K562 (cell line): ENCODE measurements around the gene LRRC75A. TPM values are rescaled to one million over a fixed set of nuclear protein-coding genes. Genes with fewer than 3 reads are reported as not detected.

Experiments used
- ATAC-seq: fragments of 200-7000 bp; cut with Tn5 transposase; 3 replicates; pipeline ENCODE4 v1.9.1; 2020; ENCODE audit warnings: moderate library complexity
- BruUV-seq: library from RNA; stranded (reverse); fragments of 400-500 nt; replicated peaks from 2 replicates; lab custom pipeline; 2021; lab: Mats Ljungman, UMichigan
- CTCF ChIA-PET: fragments of 300-600 bp; formaldehyde crosslinking; extraction: SDS; loops from one replicate; lab custom pipeline; 2021; ENCODE audit warnings: low intra/inter-chr PET ratio; lab: Yijun Ruan, JAX
- POLR2A ChIA-PET: fragments of 300-600, 350-650 bp; sonication (Branson Sonifier 250); formaldehyde crosslinking; extraction: SDS; loops from one replicate; lab custom pipeline; 2021; ENCODE audit warnings: antibody characterized with exemption, inconsistent platforms; lab: Yijun Ruan, JAX
- DNase-seq, 4 experiments: peaks; one replicate each; pipeline versions ENCODE4 v3.0.0 to v3.0.0-alpha.2; 2011 to 2018; ENCODE audit warnings: low spot score in 3 of 4, mixed read lengths in 3 of 4; ENCODE audit errors: extremely low read depth in 1 of 4
- FAIRE-seq: peaks from 2 replicates; lab custom pipeline; 2011; peaks lifted over from hg19 to GRCh38; lab: Jason Lieb, UNC
- H2AFZ ChIP-seq: 2 replicates; pipeline ENCODE4 v1.6.0; 2011; ENCODE audit warnings: low read depth, low read length, control low read depth, inconsistent platforms
- H3K27ac ChIP-seq: fragments of 200-600 bp; 3 replicates; pipeline ENCODE4 v1.8.0; 2011; ENCODE audit warnings: low read depth, mild to moderate bottlenecking, control low read depth, inconsistent platforms, low read length, moderate library complexity, mixed read lengths; ENCODE audit errors: extremely low read depth
- H3K27me3 ChIP-seq, 2 experiments: fragments of 300-600 bp in 1 of 2; 2 replicates in 1 of 2; 3 replicates in 1 of 2; pipeline versions ENCODE4 v1.6.0 to v1.8.0; 2011; ENCODE audit warnings: inconsistent platforms in 2 of 2, low read length in 2 of 2, mild to moderate bottlenecking in 1 of 2, mixed read lengths in 1 of 2, moderate library complexity in 1 of 2; ENCODE audit not compliant: control insufficient read depth in 2 of 2, insufficient read depth in 2 of 2
- H3K36me3 ChIP-seq: fragments of 300-600 bp; 3 replicates; pipeline ENCODE4 v1.8.0; 2011; ENCODE audit warnings: mild to moderate bottlenecking, low read length, inconsistent platforms; ENCODE audit not compliant: control insufficient read depth, insufficient read depth
- H3K4me1 ChIP-seq, 2 experiments: fragments of 200-600 bp in 1 of 2; replicated peaks in 1 of 2; 2 replicates in 1 of 2; 3 replicates in 1 of 2; pipeline versions ENCODE4 v1.5.1 to v1.8.0; 2011; ENCODE audit warnings: inconsistent platforms in 2 of 2, low read length in 2 of 2, mild to moderate bottlenecking in 1 of 2, mixed read lengths in 1 of 2, moderate library complexity in 1 of 2; ENCODE audit not compliant: control insufficient read depth in 2 of 2, insufficient read depth in 2 of 2
- H3K4me2 ChIP-seq: 2 replicates; pipeline ENCODE4 v1.6.1; 2011; ENCODE audit warnings: low read length, control low read depth, inconsistent platforms, mixed read lengths; ENCODE audit not compliant: insufficient read depth
- H3K4me3 ChIP-seq: fragments of 200-600 bp; sonication (generic), shearing (Covaris generic); 2 replicates; pipeline ENCODE4 v1.5.1; 2016; ENCODE audit warnings: control low read depth, inconsistent platforms
- H3K79me2 ChIP-seq: fragments of 200-600 bp; 3 replicates; pipeline ENCODE4 v1.8.0; 2011; ENCODE audit warnings: low read length, inconsistent platforms; ENCODE audit not compliant: control insufficient read depth, insufficient read depth
- H3K9ac ChIP-seq, 2 experiments: 2 replicates each; pipeline versions ENCODE4 v1.6.0 to v1.6.1; 2011; ENCODE audit warnings: low read depth in 2 of 2, low read length in 2 of 2, control low read depth in 1 of 2, inconsistent platforms in 1 of 2, mild to moderate bottlenecking in 1 of 2, mixed read lengths in 1 of 2; ENCODE audit not compliant: insufficient read depth in 1 of 2
- H3K9me1 ChIP-seq: one replicate; pipeline ENCODE4 v1.6.0; 2011; ENCODE audit warnings: inconsistent platforms, mild to moderate bottlenecking, low read length, moderate library complexity; ENCODE audit not compliant: control insufficient read depth, insufficient read depth
- H3K9me3 ChIP-seq: replicated peaks from 2 replicates; pipeline ENCODE4 v1.5.1; 2011; ENCODE audit warnings: low read depth, low read length, inconsistent platforms; ENCODE audit not compliant: control insufficient read depth, insufficient read depth
- H4K20me1 ChIP-seq: replicated peaks from 2 replicates; pipeline ENCODE4 v1.6.1; 2011; ENCODE audit warnings: low read length, inconsistent platforms, mixed read lengths; ENCODE audit not compliant: control insufficient read depth, insufficient read depth
- CBFA2T2 ChIP-seq: fragments of 450-650 bp; conservative IDR thresholded peaks from 2 replicates; pipeline ENCODE4 v1.6.1; 2017; ENCODE audit warnings: mild to moderate bottlenecking
- FOSL1 ChIP-seq: fragments of 200-800 bp; sonication (Bioruptor generic); conservative IDR thresholded peaks from 2 replicates; pipeline ENCODE4 v1.6.1; 2016; ENCODE audit warnings: missing genetic modification characterization, missing compliant biosample characterization
- HMGXB4 ChIP-seq: sonication (generic); formaldehyde crosslinking; IDR thresholded peaks from 2 replicates; pipeline ENCODE4 v1.8.1; 2023; ENCODE audit warnings: mild to moderate bottlenecking, missing genetic modification reagents
- KLF13 ChIP-seq: fragments of 450-650 bp; IDR thresholded peaks from 2 replicates; pipeline ENCODE4 v1.6.1; 2016; ENCODE audit warnings: missing genetic modification characterization, low read depth, mild to moderate bottlenecking, missing compliant biosample characterization, moderate library complexity, borderline replicate concordance
- NR2C2 ChIP-seq, 2 experiments: fragments of 200-800 bp in 1 of 2; sonication (Bioruptor generic) in 1 of 2; sonication (generic) in 1 of 2; formaldehyde crosslinking in 1 of 2; IDR thresholded peaks; 2 replicates each; pipeline versions ENCODE4 v1.6.1 to v1.8.0; 2016 to 2022; ENCODE audit warnings: mild to moderate bottlenecking in 1 of 2, missing compliant biosample characterization in 1 of 2, missing genetic modification characterization in 1 of 2, missing genetic modification reagents in 1 of 2
- RNF2 ChIP-seq: sonication (generic); IDR thresholded peaks from 2 replicates; pipeline ENCODE4 v1.6.1; 2016
- TEAD1 ChIP-seq, 2 experiments: fragments of 450-650 bp in 1 of 2; sonication (generic) in 1 of 2; formaldehyde crosslinking; IDR thresholded peaks; 2 replicates each; pipeline versions ENCODE4 v1.4.0 to v1.8.0; 2020 to 2022; ENCODE audit warnings: mild to moderate bottlenecking in 2 of 2, missing genetic modification reagents in 1 of 2
- YY1 ChIP-seq, 3 experiments: IDR thresholded peaks; 2 replicates each; pipeline ENCODE4 v1.6.1; 2011; ENCODE audit warnings: low read length in 2 of 3, mild to moderate bottlenecking in 2 of 3, moderate library complexity in 2 of 3, borderline replicate concordance in 1 of 3, control low read depth in 1 of 3, low read depth in 1 of 3; ENCODE audit not compliant: insufficient read depth in 3 of 3, insufficient replicate concordance in 2 of 3, control insufficient read depth in 1 of 3, insufficient read length in 1 of 3; ENCODE audit errors: extremely low read depth in 1 of 3
- ZBTB12 ChIP-seq: fragments of 250-450 bp; sonication (Bioruptor Pico); IDR thresholded peaks from 2 replicates; pipeline ENCODE4 v1.4.0; 2020
- ZNF584 ChIP-seq: fragments of 200-800 bp; sonication (Bioruptor generic); IDR thresholded peaks from 2 replicates; pipeline ENCODE4 v1.6.1; 2016; ENCODE audit warnings: low read depth, mild to moderate bottlenecking, missing genetic modification characterization, missing compliant biosample characterization
- ZNF830 ChIP-seq: fragments of 250-450 bp; sonication (Bioruptor Pico); IDR thresholded peaks from 2 replicates; pipeline ENCODE4 v1.5.0; 2021; ENCODE audit warnings: mild to moderate bottlenecking
- WGBS: fragments of 100-300 bp; shearing (Covaris generic); methylation state at CpG from one replicate; pipeline ENCODE4 v1.1.6; 2016; ENCODE audit warnings: low coverage, mixed read lengths; ENCODE audit not compliant: insufficient coverage; ENCODE audit errors: missing lambda C conversion rate; 5-methylcytosine and 5-hydroxymethylcytosine counted together
- in situ Hi-C: fragments of 300-500 bp; cut with MboI; formaldehyde crosslinking; loops from 4 replicates; pipeline ENCODE4 v1.15.0; 2018; ENCODE audit warnings: inconsistent platforms, mixed read lengths
- intact Hi-C: fragments of 100-400 bp; cut with micrococcal nuclease; formaldehyde crosslinking; loops from 2 replicates; pipeline ENCODE4 v1.14.2; 2022
- polyA plus RNA-seq, 8 experiments: library from polyadenylated mRNA; depleted of rRNA in 4 of 8; stranded (reverse) in 5 of 8; unstranded in 3 of 8; fragments of >200 nt; fragmentation: Nextera tagmentation in 2 of 8; fragmentation: Illumina TruSeq in 1 of 8; extraction: Ambion mirVana in 2 of 8; extraction: Trizol in 1 of 8; gene quantifications; 2 replicates each; pipeline versions ENCODE4 v1.2.1 to v1.2.3, GENCODE V29; 2011 to 2014; ENCODE audit warnings: inconsistent platforms in 1 of 8, missing spikeins in 1 of 8
- total RNA-seq, 7 experiments: library from RNA; depleted of rRNA in 6 of 7; stranded (reverse); fragments of >200 nt in 6 of 7; fragmentation: Illumina TruSeq in 2 of 7; extraction: Trizol in 2 of 7; gene quantifications; 2 replicates each; pipeline versions ENCODE4 v1.2.1 to v1.2.3, GENCODE V29; 2011 to 2021; ENCODE audit warnings: low replicate concordance in 1 of 7
- TF ChIP-seq, protein P1 (sequence below): sonication (generic); formaldehyde crosslinking; IDR thresholded peaks from 2 replicates; pipeline ENCODE4 v1.8.1; 2022; ENCODE audit warnings: missing genetic modification reagents

LRRC75A gene
- total and polyA plus RNA-seq, 9 of the 15 experiments (the other 6 are each of a cell fraction or from before 2014, with no cell fraction given) = 0.04 to 0.34 (median 0.08) TPM; not detected in 5

GRCh38 chr17:16506188-16506587, 14.2 kb upstream of the LRRC75A start:
- FAIRE-seq = no peak
- POLR2A ChIA-PET = no interaction called here

DNA sequence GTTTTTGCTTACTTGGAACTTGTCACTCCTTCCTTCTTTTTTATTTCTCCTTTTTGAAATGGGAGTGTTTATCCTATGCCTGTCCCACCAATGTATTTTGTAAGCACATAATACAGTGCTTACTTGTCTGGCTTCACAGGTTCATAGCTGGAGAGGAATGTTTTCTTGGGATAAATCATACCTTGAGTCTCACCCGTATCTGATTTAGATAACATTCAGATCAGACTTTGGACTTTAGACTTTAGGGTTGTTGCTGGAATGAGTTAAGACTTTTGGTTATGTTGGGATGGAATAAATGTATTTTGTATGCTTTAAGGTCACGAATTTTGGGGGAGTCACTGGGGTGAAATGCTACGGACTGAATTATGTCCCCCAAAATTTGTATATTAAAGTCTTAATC, 13.0 kb upstream of the LRRC75A start:
- H4K20me1 ChIP-seq = no peaks in the 10 kb centered on the region
- H3K9me1 ChIP-seq = no peaks in the 10 kb centered on the region
- no peak overlapping the region for H3K27ac ChIP-seq
- intact Hi-C loops = no loop called here
- H3K4me1 ChIP-seq = no peaks in the 10 kb centered on the region
- no peak for DNase-seq
- POLR2A ChIA-PET = no interaction called here
- H3K9ac ChIP-seq = no peak overlapping the region
- 0% methylated on average over 3 of the region's 3 CpGs for WGBS
- no peak overlapping the region for H2AFZ ChIP-seq
- H3K4me2 ChIP-seq = no peak overlapping the region
- no peaks in the 10 kb centered on the region for H3K36me3 ChIP-seq
- no peak overlapping the region for H3K4me3 ChIP-seq
- TF ChIP-seq ZNF830 (CRISPR knock-in tag) (no peak), CBFA2T2 (no peak), FOSL1 (tag) (no peak), KLF13 (tag) (no peak), NR2C2 (CRISPR knock-in tag; IDR thresholded peaks at IDR 0.05) (no peak), NR2C2 (tag; IDR thresholded peaks at IDR 0.05) (no peak), ZBTB12 (CRISPR knock-in tag) (no peak), ZNF584 (CRISPR knock-in tag) (no peak), HMGXB4 (CRISPR knock-in tag) (no peak), RNF2 (no peak)
- no peak for FAIRE-seq
- H3K27me3 ChIP-seq = peaks cover 0 to 33% of the 10 kb centered on the region in 2 experiments
- in situ Hi-C loops = no loop called here
- CTCF ChIA-PET = no interaction called here
- ATAC-seq = no peak
- H3K9me3 ChIP-seq = no peaks in the 10 kb centered on the region
- no TSS peak for BruUV-seq
- no peaks in the 10 kb centered on the region for H3K79me2 ChIP-seq

More at GRCh38 chr17:16506188-16506587, 14.2 kb upstream of the LRRC75A start:
- Histone ChIP-seq H3K4me2 (no peak overlapping the region), H2AFZ (no peak overlapping the region)
- TF ChIP-seq, protein P1, sequence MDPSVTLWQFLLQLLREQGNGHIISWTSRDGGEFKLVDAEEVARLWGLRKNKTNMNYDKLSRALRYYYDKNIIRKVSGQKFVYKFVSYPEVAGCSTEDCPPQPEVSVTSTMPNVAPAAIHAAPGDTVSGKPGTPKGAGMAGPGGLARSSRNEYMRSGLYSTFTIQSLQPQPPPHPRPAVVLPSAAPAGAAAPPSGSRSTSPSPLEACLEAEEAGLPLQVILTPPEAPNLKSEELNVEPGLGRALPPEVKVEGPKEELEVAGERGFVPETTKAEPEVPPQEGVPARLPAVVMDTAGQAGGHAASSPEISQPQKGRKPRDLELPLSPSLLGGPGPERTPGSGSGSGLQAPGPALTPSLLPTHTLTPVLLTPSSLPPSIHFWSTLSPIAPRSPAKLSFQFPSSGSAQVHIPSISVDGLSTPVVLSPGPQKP (CRISPR knock-in tag) = no peak
- TF ChIP-seq TEAD1 (CRISPR knock-in tag; IDR thresholded peaks at IDR 0.05) = peak in 1 of 2 experiments; percentile 38; a peak in 1 of 4 replicates
- TF ChIP-seq YY1 (IDR thresholded peaks at IDR 0.05; ENCODE audit: borderline replicate concordance in 1 of 3, control insufficient read depth in 1 of 3, extremely low read depth in 1 of 3, insufficient read depth in 3 of 3, insufficient read length in 1 of 3, insufficient replicate concordance in 2 of 3, low read depth in 1 of 3, low read length in 2 of 3) = peak in 1 of 3 experiments; percentile 24
- TF ChIP-seq, all 486 proteins: peak for 2
- Histone ChIP-seq H3K27me3 (peaks cover 3 to 34% of the 10 kb centered on the region in 2 experiments), H3K36me3 (no peaks in the 10 kb centered on the region), H3K9me1 (no peaks in the 10 kb centered on the region), H3K4me1 (no peaks in the 10 kb centered on the region), H3K9me3 (no peaks in the 10 kb centered on the region), H3K79me2 (no peaks in the 10 kb centered on the region), H4K20me1 (no peaks in the 10 kb centered on the region), H3K27ac (no peak overlapping the region), H3K9ac (no peak overlapping the region), H3K4me3 (no peak overlapping the region)
- CTCF ChIA-PET = no interaction called here
- ATAC-seq = no peak
- no peak for DNase-seq
- intact Hi-C loops = no loop called here
- in situ Hi-C loops = no loop called here
- WGBS = 6% methylated on average over 3 of the region's 3 CpGs
- BruUV-seq = no TSS peak
